Stomach (tissue), 9 donors: ENCODE results near the gene NUCKS1. TPM values are rescaled to one million over a fixed set of nuclear protein-coding genes. Genes with fewer than 3 reads are reported as not detected.

Experiments
- DNase-seq, 2 donors: peaks; one replicate each; pipeline versions ENCODE4 v3.0.0 to v3.0.0-alpha.2; 2013 to 2019
- H3K27ac ChIP-seq, 5 donors: fragments of 200-600 bp in 4 of 5; sonication (generic) in 4 of 5; one replicate each; pipeline ENCODE4 v1.5.1; 2013 to 2019; ENCODE audit warnings: mild to moderate bottlenecking in 1 of 5, moderate library complexity in 1 of 5
- H3K27me3 ChIP-seq, 3 donors: fragments of 200-600 bp; sonication (generic); one replicate each; pipeline ENCODE4 v1.5.1; 2017 to 2019; ENCODE audit warnings: mixed run types in 1 of 3
- H3K36me3 ChIP-seq, 4 donors: fragments of 200-600 bp; sonication (generic); 1 replicate in 3 of 4; 2 replicates in 1 of 4; pipeline ENCODE4 v1.5.1; 2016 to 2019
- H3K4me1 ChIP-seq, 4 donors: fragments of 200-600 bp; sonication (generic); one replicate each; pipeline ENCODE4 v1.5.1; 2016 to 2019
- H3K4me3 ChIP-seq, 4 donors: fragments of 200-600 bp; sonication (generic) in 3 of 4; one replicate each; pipeline ENCODE4 v1.5.1; 2016 to 2019; ENCODE audit warnings: mild to moderate bottlenecking in 1 of 4
- H3K9me3 ChIP-seq, 4 donors: fragments of 200-600 bp; sonication (generic); one replicate each; pipeline ENCODE4 v1.5.1; 2016 to 2019
- CTCF ChIP-seq, 7 experiments: fragments of 450-650 bp in 4 of 7; fragments of 200-600 bp in 3 of 7; sonication (generic) in 3 of 7; IDR thresholded peaks; one replicate each; pipeline ENCODE4 v1.5.1; 2016 to 2019; ENCODE audit warnings: antibody characterized with exemption in 7 of 7, control low read depth in 2 of 7, mild to moderate bottlenecking in 1 of 7
- EP300 ChIP-seq: sonication (generic); formaldehyde crosslinking; IDR thresholded peaks from one replicate; pipeline ENCODE4 v1.6.1; 2017; ENCODE audit warnings: antibody characterized with exemption
- POLR2A ChIP-seq, 4 donors: fragments of 450-650 bp; IDR thresholded peaks; one replicate each; pipeline ENCODE4 v1.6.1; 2016; ENCODE audit warnings: antibody characterized with exemption in 4 of 4, control low read depth in 2 of 4, mild to moderate bottlenecking in 1 of 4, moderate library complexity in 1 of 4
- POLR2AphosphoS5 ChIP-seq, 3 donors: sonication (generic); formaldehyde crosslinking; IDR thresholded peaks; one replicate each; pipeline ENCODE4 v1.6.1; 2016; ENCODE audit warnings: antibody characterized with exemption in 3 of 3
- WGBS, 5 donors: extraction: QIAGEN DNeasy Blood & Tissue Kit in 3 of 5; methylation state at CpG; one replicate each; pipeline versions ENCODE4 v1.1.5 to v1.1.7; 2013 to 2018; 5-methylcytosine and 5-hydroxymethylcytosine counted together
- intact Hi-C: fragments of 100-400 bp; cut with DNase I; formaldehyde crosslinking; loops from one replicate; pipeline ENCODE4 v1.15.1; 2023; ENCODE audit warnings: low total_unique reads
- polyA plus RNA-seq, 3 donors: library from polyadenylated mRNA; stranded (reverse); fragments of 200-250 nt; gene quantifications; one replicate each; pipeline ENCODE4 v1.2.3, GENCODE V29; 2013
- total RNA-seq, 5 donors: library from RNA; depleted of rRNA; stranded (reverse); fragments of >200 nt; gene quantifications; one replicate each; pipeline versions ENCODE4 v1.1.0 to v1.2.3, GENCODE V29; 2014 to 2016
- donor health status: healthy with polysubstance abuse.
- donor health status: Bipolar disorder and iron deficiency.
- donor health status: healthy.

The NUCKS1 gene
- total and polyA plus RNA-seq, 8 donors: 28.0 to 330 (median 44.0) TPM

- H3K4me1 ChIP-seq: peaks cover 17 to 30% (median 23%) of the 10 kb centered on the region in 4 donors
- DNase-seq: peak in 1 of 2 donors; percentile 74
- H3K9me3 ChIP-seq: no peaks in the 10 kb centered on the region
- 77 to 84% (median 80%) methylated on average over 13 of the region's 13 CpGs for WGBS, 5 donors
- intact Hi-C loops: no loop called here
- peaks cover 0 to 3% (median 0%) of the 10 kb centered on the region in 3 donors for H3K27me3 ChIP-seq
- no peaks in the 10 kb centered on the region for H3K36me3 ChIP-seq
- no peak overlapping the region for H3K27ac ChIP-seq
- peak overlapping the region in 1 of 4 donors; percentile 82 for H3K4me3 ChIP-seq
- TF ChIP-seq EP300: no peak
- no peak for TF ChIP-seq CTCF (IDR thresholded peaks at IDR 0.05)
- no peak for TF ChIP-seq POLR2A (IDR thresholded peaks at IDR 0.05)
- TF ChIP-seq POLR2AphosphoS5 (IDR thresholded peaks at IDR 0.05): no peak
These were observed 1.2 kb upstream of the NUCKS1 start for GRCh38 chr1:205751036-205751651.

- DNase-seq: peak; percentile 95 to 99
- peak overlapping the region; percentile 74 to 99 (median 88) for H3K4me3 ChIP-seq
- H3K36me3 ChIP-seq: no peaks in the 10 kb centered on the region
- 0 to 1% (median 1%) methylated on average over 28 to 81 of the region's 81 CpGs for WGBS, 5 donors
- peaks cover 17 to 46% (median 31%) of the 10 kb centered on the region in 4 donors for H3K4me1 ChIP-seq
- H3K9me3 ChIP-seq: no peaks in the 10 kb centered on the region
- intact Hi-C loops: no loop called here
- TF ChIP-seq CTCF (IDR thresholded peaks at IDR 0.05): peak in 1 of 7 experiments; percentile 14
- peak in 1 of 4 donors; percentile 49 for TF ChIP-seq POLR2A (IDR thresholded peaks at IDR 0.05)
- no peak for TF ChIP-seq EP300
- peak; percentile 82 to 94 (median 92) for TF ChIP-seq POLR2AphosphoS5 (IDR thresholded peaks at IDR 0.05)
- H3K27me3 ChIP-seq: no peaks in the 10 kb centered on the region
- H3K27ac ChIP-seq: peak overlapping the region; percentile 99 to 100 (median 99)
These were observed 496 bp downstream of the NUCKS1 start for GRCh38 chr1:205749234-205750137.

GRCh38 chr1:205748403-205749233 is 1.4 kb downstream of the NUCKS1 start:
- Histone ChIP-seq H3K9me3 (no peaks in the 10 kb centered on the region), H3K4me1 (peaks cover 17 to 54% (median 36%) of the 10 kb centered on the region in 4 donors), H3K36me3 (no peaks in the 10 kb centered on the region), H3K27ac (peak overlapping the region; percentile 99 to 100 (median 99)), H3K27me3 (no peaks in the 10 kb centered on the region), H3K4me3 (peak overlapping the region; percentile 74 to 99 (median 88))
- intact Hi-C loops: no loop called here
- DNase-seq: peak in 1 of 2 donors; percentile 80
- 0 to 1% (median 1%) methylated on average over 23 to 25 of the region's 25 CpGs for WGBS, 5 donors
- TF ChIP-seq EP300 (no peak), POLR2AphosphoS5 (IDR thresholded peaks at IDR 0.05) (peak in 2 of 3 donors; percentile 34 to 61), POLR2A (IDR thresholded peaks at IDR 0.05) (no peak), CTCF (IDR thresholded peaks at IDR 0.05) (no peak)
